K562 (cell line): ENCODE measurements around the gene TP53BP2. TPM values are rescaled to one million over a fixed set of nuclear protein-coding genes. Genes with fewer than 3 reads are reported as not detected.

Source experiments
- ATF7 ChIP-seq: fragments of 450-650 bp; IDR thresholded peaks from 2 replicates; pipeline ENCODE4 v1.7.1; 2014; ENCODE audit warnings: mild to moderate bottlenecking, moderate library complexity
- BRD9 ChIP-seq: fragments of 450-650 bp; IDR thresholded peaks from 2 replicates; pipeline ENCODE4 v1.6.1; 2018; ENCODE audit warnings: low read depth; ENCODE audit not compliant: partially characterized antibody
- CBFA2T2 ChIP-seq: fragments of 450-650 bp; conservative IDR thresholded peaks from 2 replicates; pipeline ENCODE4 v1.6.1; 2017; ENCODE audit warnings: mild to moderate bottlenecking
- CC2D1A ChIP-seq: fragments of 450-650 bp; IDR thresholded peaks from 2 replicates; pipeline ENCODE4 v1.6.1; 2017; ENCODE audit warnings: mild to moderate bottlenecking
- CEBPB ChIP-seq: fragments of 450-650 bp; IDR thresholded peaks from 2 replicates; pipeline ENCODE4 v1.6.1; 2016; ENCODE audit warnings: missing genetic modification characterization, missing compliant biosample characterization
- CREBBP ChIP-seq: IDR thresholded peaks from one replicate; pipeline ENCODE4 v1.6.1; 2012; ENCODE audit warnings: low read depth, mild to moderate bottlenecking, control low read depth, inconsistent platforms, low read length
- DNMT1 ChIP-seq: fragments of 450-650 bp; IDR thresholded peaks from 2 replicates; pipeline ENCODE4 v1.6.1; 2016; ENCODE audit warnings: antibody characterized with exemption, mild to moderate bottlenecking
- GTF2A2 ChIP-seq: IDR thresholded peaks from 2 replicates; pipeline ENCODE4 v1.6.1; 2016; ENCODE audit warnings: mild to moderate bottlenecking, missing genetic modification characterization, missing compliant biosample characterization
- HIVEP1 ChIP-seq: fragments of 250-450 bp; sonication (Bioruptor Pico); IDR thresholded peaks from 2 replicates; pipeline ENCODE4 v1.4.0; 2020; ENCODE audit warnings: mild to moderate bottlenecking
- KAT2B ChIP-seq: IDR thresholded peaks from one replicate; pipeline ENCODE4 v1.6.1; 2012; ENCODE audit warnings: low read depth, mild to moderate bottlenecking, control low read depth, inconsistent platforms, low read length, moderate library complexity
- MAFF ChIP-seq: IDR thresholded peaks from 2 replicates; pipeline ENCODE4 v1.6.1; 2012; ENCODE audit warnings: low read length, improper control_type of control experiment
- RBM34 ChIP-seq: fragments of 200-400 bp; formaldehyde crosslinking; IDR thresholded peaks from 2 replicates; pipeline ENCODE4 v1.6.1; 2018; ENCODE audit warnings: low read length, borderline replicate concordance; ENCODE audit not compliant: insufficient read depth
- RREB1 ChIP-seq: fragments of 250-450 bp; sonication (Bioruptor Pico); IDR thresholded peaks from 2 replicates; pipeline ENCODE4 v1.4.0; 2020
- SRSF7 ChIP-seq: fragments of 200-400 bp; formaldehyde crosslinking; optimal IDR thresholded peaks from 2 replicates; pipeline ENCODE3; 2017; ENCODE audit warnings: mild to moderate bottlenecking, low read depth, low read length
- TGIF2 ChIP-seq: sonication (generic); formaldehyde crosslinking; IDR thresholded peaks from 2 replicates; pipeline ENCODE4 v1.8.1; 2022; ENCODE audit warnings: mild to moderate bottlenecking, missing genetic modification reagents, moderate library complexity
- TRIM24 ChIP-seq, 2 experiments: fragments of 450-650 bp; IDR thresholded peaks; 2 replicates each; pipeline ENCODE4 v1.6.1; 2016
- ZNF143 ChIP-seq: sonication (generic); formaldehyde crosslinking; IDR thresholded peaks from 2 replicates; pipeline ENCODE4 v1.9.0; 2022; ENCODE audit warnings: mild to moderate bottlenecking, missing genetic modification reagents
- ZNF263 ChIP-seq: sonication (generic); formaldehyde crosslinking; IDR thresholded peaks from 2 replicates; pipeline ENCODE4 v1.8.0; 2022; ENCODE audit warnings: mild to moderate bottlenecking, missing genetic modification reagents, borderline replicate concordance
- ZNF561 ChIP-seq: fragments of 450-650 bp; formaldehyde crosslinking; conservative IDR thresholded peaks from 2 replicates; pipeline ENCODE4 v1.4.0; 2020; ENCODE audit warnings: mild to moderate bottlenecking, moderate library complexity
- ZNF586 ChIP-seq: fragments of 450-650 bp; formaldehyde crosslinking; conservative IDR thresholded peaks from 2 replicates; pipeline ENCODE4 v1.4.0; 2020; ENCODE audit warnings: mild to moderate bottlenecking, moderate library complexity
- polyA plus RNA-seq, 8 experiments: library from polyadenylated mRNA; depleted of rRNA in 4 of 8; stranded (reverse) in 5 of 8; unstranded in 3 of 8; fragments of >200 nt; fragmentation: Nextera tagmentation in 2 of 8; fragmentation: Illumina TruSeq in 1 of 8; extraction: Ambion mirVana in 2 of 8; extraction: Trizol in 1 of 8; gene quantifications; 2 replicates each; pipeline versions ENCODE4 v1.2.1 to v1.2.3, GENCODE V29; 2011 to 2014; ENCODE audit warnings: inconsistent platforms in 1 of 8, missing spikeins in 1 of 8
- total RNA-seq, 7 experiments: library from RNA; depleted of rRNA in 6 of 7; stranded (reverse); fragments of >200 nt in 6 of 7; fragmentation: Illumina TruSeq in 2 of 7; extraction: Trizol in 2 of 7; gene quantifications; 2 replicates each; pipeline versions ENCODE4 v1.2.1 to v1.2.3, GENCODE V29; 2011 to 2021; ENCODE audit warnings: low replicate concordance in 1 of 7
- TF ChIP-seq, protein P1 (sequence below), 2 experiments: IDR thresholded peaks in 1 of 2; conservative IDR thresholded peaks in 1 of 2; 2 replicates each; pipeline ENCODE4 v1.6.1; 2016; ENCODE audit warnings: low read depth in 2 of 2, mild to moderate bottlenecking in 1 of 2, missing compliant biosample characterization in 1 of 2, missing genetic modification characterization in 1 of 2, moderate library complexity in 1 of 2
- TF ChIP-seq, protein P2 (sequence below): sonication (generic); formaldehyde crosslinking; IDR thresholded peaks from 2 replicates; pipeline ENCODE4 v1.8.0; 2022; ENCODE audit warnings: mild to moderate bottlenecking, low read depth, missing genetic modification reagents

The TP53BP2 gene
- total and polyA plus RNA-seq, 9 of the 15 experiments (the other 6 are each of a cell fraction or from before 2014, with no cell fraction given) = 17.0 to 69.6 (median 40.1) TPM

DNA sequence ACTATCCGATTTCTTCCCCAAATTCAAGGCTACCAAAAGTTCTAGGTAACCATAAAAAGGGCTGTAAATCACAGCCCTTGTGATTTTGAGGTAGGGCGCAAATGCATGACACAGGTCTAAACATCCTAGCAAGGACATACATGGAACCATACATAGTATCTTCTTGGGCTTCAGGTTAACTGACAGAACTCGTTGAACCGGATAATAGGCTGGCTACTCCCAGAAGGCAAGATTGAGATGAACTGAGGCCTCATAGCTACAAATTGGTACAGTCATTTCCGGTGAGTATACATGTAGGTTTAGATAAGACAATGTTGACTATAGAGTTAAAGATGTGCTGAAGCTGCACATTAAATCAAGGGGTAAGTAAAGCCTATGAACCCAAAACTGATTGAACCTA is 27.3 kb upstream of the TP53BP2 start (continued):
- TF ChIP-seq ZNF143 (CRISPR knock-in tag) (no peak), ZNF561 (no peak), CEBPB (no peak), TRIM24 (IDR thresholded peaks at IDR 0.05) (peak; percentile 48 to 74; a peak in 2 of 4 replicates), RREB1 (no peak), CBFA2T2 (peak; percentile 81), ZNF263 (CRISPR knock-in tag) (no peak), RBM34 (no peak), CC2D1A (peak; percentile 34; the same call in 1 of the 2 replicates), CREBBP (no peak), MAFF (peak; percentile 55; the same call in 1 of the 2 replicates), DNMT1 (no peak), ZNF586 (no peak), BRD9 (no peak), TGIF2 (no peak), SRSF7 (no peak), GTF2A2 (tag) (no peak), KAT2B (no peak), ATF7 (no peak), HIVEP1 (CRISPR knock-in tag) (no peak)
- TF ChIP-seq, protein P1, sequence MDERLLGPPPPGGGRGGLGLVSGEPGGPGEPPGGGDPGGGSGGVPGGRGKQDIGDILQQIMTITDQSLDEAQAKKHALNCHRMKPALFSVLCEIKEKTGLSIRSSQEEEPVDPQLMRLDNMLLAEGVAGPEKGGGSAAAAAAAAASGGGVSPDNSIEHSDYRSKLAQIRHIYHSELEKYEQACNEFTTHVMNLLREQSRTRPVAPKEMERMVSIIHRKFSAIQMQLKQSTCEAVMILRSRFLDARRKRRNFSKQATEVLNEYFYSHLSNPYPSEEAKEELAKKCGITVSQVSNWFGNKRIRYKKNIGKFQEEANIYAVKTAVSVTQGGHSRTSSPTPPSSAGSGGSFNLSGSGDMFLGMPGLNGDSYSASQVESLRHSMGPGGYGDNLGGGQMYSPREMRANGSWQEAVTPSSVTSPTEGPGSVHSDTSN (CRISPR knock-in tag; IDR thresholded peaks at IDR 0.05; ENCODE audit: low read depth) = no peak
- TF ChIP-seq, protein P1 (tag; conservative IDR thresholded peaks at IDR 0.05; ENCODE audit: low read depth) = no peak
- TF ChIP-seq, protein P2, sequence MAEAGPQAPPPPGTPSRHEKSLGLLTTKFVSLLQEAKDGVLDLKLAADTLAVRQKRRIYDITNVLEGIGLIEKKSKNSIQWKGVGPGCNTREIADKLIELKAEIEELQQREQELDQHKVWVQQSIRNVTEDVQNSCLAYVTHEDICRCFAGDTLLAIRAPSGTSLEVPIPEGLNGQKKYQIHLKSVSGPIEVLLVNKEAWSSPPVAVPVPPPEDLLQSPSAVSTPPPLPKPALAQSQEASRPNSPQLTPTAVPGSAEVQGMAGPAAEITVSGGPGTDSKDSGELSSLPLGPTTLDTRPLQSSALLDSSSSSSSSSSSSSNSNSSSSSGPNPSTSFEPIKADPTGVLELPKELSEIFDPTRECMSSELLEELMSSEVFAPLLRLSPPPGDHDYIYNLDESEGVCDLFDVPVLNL (CRISPR knock-in tag) = no peak
